HG03575 (cell line): ENCODE results near the gene USP15.
"Not testable (repeated sequence)": the region's sequence is repeated elsewhere in the genome, so short reads cannot be mapped to it uniquely, and the experiment has no call there.

Experiments used
- ATAC-seq: cut with Tn5 transposase; IDR thresholded peaks from one replicate; pipeline ENCODE4 v1.9.1; 2021; ENCODE audit not compliant: unreplicated experiment, insufficient number of reproducible peaks, low FRiP score; ENCODE audit errors: extremely low read depth

USP15 gene

GRCh38 chr12:62403031-62403430 is 142.8 kb downstream of the USP15 start:
- ATAC-seq, result no peak

- no peak for ATAC-seq
These were observed 147.4 kb downstream of the USP15 start for GRCh38 chr12:62407587-62407986.

- ATAC-seq, result no peak
These were observed 148.9 kb downstream of the USP15 start for GRCh38 chr12:62409068-62409467.

- ATAC-seq, result no peak
These were observed 154.0 kb downstream of the USP15 start for GRCh38 chr12:62414180-62414579.

GRCh38 chr12:62426089-62426488 is 165.9 kb downstream of the USP15 start:
- ATAC-seq, result no peak

GRCh38 chr12:62429457-62429856 is 169.3 kb downstream of the USP15 start:
- ATAC-seq, result no peak

- ATAC-seq, result no peak
These were observed 174.5 kb downstream of the USP15 start for GRCh38 chr12:62434494-62435302.

GRCh38 chr12:62435303-62436163 is 175.3 kb downstream of the USP15 start:
- ATAC-seq, result peak; percentile 87

- ATAC-seq, result no peak
These were observed 175.9 kb downstream of the USP15 start for GRCh38 chr12:62436164-62436503.

- no peak for ATAC-seq
These were observed 178.0 kb downstream of the USP15 start for GRCh38 chr12:62438098-62438692.

- ATAC-seq, result no peak
These were observed 186.7 kb downstream of the USP15 start for GRCh38 chr12:62446754-62447452.

- no peak for ATAC-seq
These were observed 188.2 kb downstream of the USP15 start for GRCh38 chr12:62448436-62448835.

GRCh38 chr12:62455429-62455828 is 195.2 kb downstream of the USP15 start:
- ATAC-seq, result not testable (repeated sequence)

GRCh38 chr12:62458626-62459025 is 198.4 kb downstream of the USP15 start:
- ATAC-seq, result no peak

- no peak for ATAC-seq
These were observed 199.8 kb downstream of the USP15 start for GRCh38 chr12:62459976-62460375.

GRCh38 chr12:62461171-62461837 is 201.1 kb downstream of the USP15 start:
- not testable (repeated sequence) for ATAC-seq

GRCh38 chr12:62463252-62463651 is 203.0 kb downstream of the USP15 start:
- ATAC-seq, result not testable (repeated sequence)
